Urinary bladder (tissue), 4 donors: ENCODE data around the gene TNFSF8. TPM values are rescaled to one million over a fixed set of nuclear protein-coding genes. Genes with fewer than 3 reads are reported as not detected.

Experiments used
- DNase-seq: peaks from one replicate; pipeline ENCODE4 v3.0.0-alpha.2; 2015; ENCODE audit errors: extremely low spot score
- H3K27ac ChIP-seq: one replicate; pipeline ENCODE4 v1.5.1; 2013; ENCODE audit warnings: low read depth, mild to moderate bottlenecking, moderate library complexity
- H3K36me3 ChIP-seq: one replicate; pipeline ENCODE4 v1.6.1; 2013; ENCODE audit warnings: mild to moderate bottlenecking, moderate library complexity; ENCODE audit not compliant: insufficient read depth
- H3K4me1 ChIP-seq: one replicate; pipeline ENCODE4 v1.6.1; 2013; ENCODE audit warnings: mild to moderate bottlenecking, moderate library complexity; ENCODE audit not compliant: insufficient read depth
- H3K4me3 ChIP-seq: one replicate; pipeline ENCODE4 v1.5.1; 2013; ENCODE audit warnings: low read depth, low read length
- WGBS: extraction: QIAGEN DNeasy Blood & Tissue Kit; methylation state at CpG from one replicate; pipeline ENCODE4 v1.1.7; 2013; 5-methylcytosine and 5-hydroxymethylcytosine counted together
- polyA plus RNA-seq: library from polyadenylated mRNA; stranded (reverse); fragments of 200-250 nt; gene quantifications from one replicate; pipeline ENCODE4 v1.2.3, GENCODE V29; 2013
- total RNA-seq: library from RNA; depleted of rRNA; stranded (reverse); fragments of >200 nt; gene quantifications from one replicate; pipeline ENCODE4 v1.2.3, GENCODE V29; 2014
- donor health status: healthy with polysubstance abuse.
- donor health status: healthy.

TNFSF8 gene
- total and polyA plus RNA-seq, 2 donors, result 1.4 to 2.3 TPM

GRCh38 chr9:114925672-114926071, 4.7 kb downstream of the TNFSF8 start:
- DNase-seq, result no peak
- Histone ChIP-seq H3K36me3 (no peaks in the 10 kb centered on the region), H3K27ac (no peak overlapping the region), H3K4me3 (no peak overlapping the region), H3K4me1 (no peaks in the 10 kb centered on the region)
- WGBS, result 58% methylated on average over 2 of the region's 2 CpGs

- H3K4me1 ChIP-seq, result no peaks in the 10 kb centered on the region
- no peak for DNase-seq
- 84% methylated on average over 3 of the region's 3 CpGs for WGBS
- no peak overlapping the region for H3K4me3 ChIP-seq
- H3K27ac ChIP-seq, result no peak overlapping the region
- H3K36me3 ChIP-seq, result no peaks in the 10 kb centered on the region
Observed at GRCh38 chr9:114925039-114925438, 5.4 kb downstream of the TNFSF8 start.

GRCh38 chr9:114924327-114924726, 6.1 kb downstream of the TNFSF8 start:
- Histone ChIP-seq H3K4me1 (no peaks in the 10 kb centered on the region), H3K36me3 (no peaks in the 10 kb centered on the region), H3K4me3 (no peak overlapping the region), H3K27ac (no peak overlapping the region)
- no peak for DNase-seq

GRCh38 chr9:114923918-114924317, 6.5 kb downstream of the TNFSF8 start:
- no peak for DNase-seq
- Histone ChIP-seq H3K4me3 (no peak overlapping the region), H3K36me3 (no peaks in the 10 kb centered on the region), H3K4me1 (no peaks in the 10 kb centered on the region), H3K27ac (no peak overlapping the region)
- WGBS, result 86% methylated on average over 3 of the region's 3 CpGs

- WGBS, result 95% methylated on average over 1 of the region's 1 CpG
- H3K27ac ChIP-seq, result no peak overlapping the region
- no peak overlapping the region for H3K4me3 ChIP-seq
- DNase-seq, result no peak
- no peaks in the 10 kb centered on the region for H3K4me1 ChIP-seq
- no peaks in the 10 kb centered on the region for H3K36me3 ChIP-seq
Observed at GRCh38 chr9:114921171-114921570, 9.2 kb downstream of the TNFSF8 start.

GRCh38 chr9:114919611-114920010, 10.8 kb downstream of the TNFSF8 start:
- H3K27ac ChIP-seq, result no peak overlapping the region
- no peaks in the 10 kb centered on the region for H3K36me3 ChIP-seq
- no peak for DNase-seq
- WGBS, result 91% methylated on average over 4 of the region's 4 CpGs
- H3K4me1 ChIP-seq, result no peaks in the 10 kb centered on the region
- no peak overlapping the region for H3K4me3 ChIP-seq

GRCh38 chr9:114916481-114916880, 13.9 kb downstream of the TNFSF8 start:
- Histone ChIP-seq H3K36me3 (no peaks in the 10 kb centered on the region), H3K4me1 (no peaks in the 10 kb centered on the region), H3K4me3 (no peak overlapping the region), H3K27ac (no peak overlapping the region)
- WGBS, result 45% methylated on average over 7 of the region's 7 CpGs
- no peak for DNase-seq

GRCh38 chr9:114914139-114914538, 16.3 kb downstream of the TNFSF8 start:
- Histone ChIP-seq H3K4me3 (no peak overlapping the region), H3K36me3 (no peaks in the 10 kb centered on the region), H3K4me1 (no peaks in the 10 kb centered on the region), H3K27ac (no peak overlapping the region)
- no peak for DNase-seq
- 86% methylated on average over 1 of the region's 1 CpG for WGBS

- DNase-seq, result no peak
- no peak overlapping the region for H3K27ac ChIP-seq
- H3K36me3 ChIP-seq, result no peaks in the 10 kb centered on the region
- no peaks in the 10 kb centered on the region for H3K4me1 ChIP-seq
- 92% methylated on average over 4 of the region's 4 CpGs for WGBS
- no peak overlapping the region for H3K4me3 ChIP-seq
Observed at GRCh38 chr9:114913656-114914055, 16.7 kb downstream of the TNFSF8 start.

- DNase-seq, result no peak
- H3K27ac ChIP-seq, result no peak overlapping the region
- H3K36me3 ChIP-seq, result no peaks in the 10 kb centered on the region
- no peaks in the 10 kb centered on the region for H3K4me1 ChIP-seq
- no peak overlapping the region for H3K4me3 ChIP-seq
- WGBS, result 98% methylated on average over 5 of the region's 5 CpGs
Observed at GRCh38 chr9:114913217-114913616, 17.2 kb downstream of the TNFSF8 start.

GRCh38 chr9:114911167-114911821, 19.1 kb downstream of the TNFSF8 start:
- no peak overlapping the region for H3K4me3 ChIP-seq
- 76% methylated on average over 2 of the region's 2 CpGs for WGBS
- no peak for DNase-seq
- no peak overlapping the region for H3K27ac ChIP-seq
- H3K36me3 ChIP-seq, result no peaks in the 10 kb centered on the region
- no peaks in the 10 kb centered on the region for H3K4me1 ChIP-seq

GRCh38 chr9:114910541-114910940, 19.9 kb downstream of the TNFSF8 start:
- WGBS, result 91% methylated on average over 4 of the region's 4 CpGs
- H3K4me3 ChIP-seq, result no peak overlapping the region
- H3K27ac ChIP-seq, result no peak overlapping the region
- no peak for DNase-seq
- H3K4me1 ChIP-seq, result no peaks in the 10 kb centered on the region
- H3K36me3 ChIP-seq, result no peaks in the 10 kb centered on the region

- no peaks in the 10 kb centered on the region for H3K4me1 ChIP-seq
- no peak for DNase-seq
- no peak overlapping the region for H3K4me3 ChIP-seq
- no peaks in the 10 kb centered on the region for H3K36me3 ChIP-seq
- 97% methylated on average over 1 of the region's 1 CpG for WGBS
- H3K27ac ChIP-seq, result no peak overlapping the region
Observed at GRCh38 chr9:114909661-114910060, 20.7 kb downstream of the TNFSF8 start.

GRCh38 chr9:114908805-114909448, 21.5 kb downstream of the TNFSF8 start:
- WGBS, result 69% methylated on average over 6 of the region's 6 CpGs
- H3K4me3 ChIP-seq, result no peak overlapping the region
- no peaks in the 10 kb centered on the region for H3K36me3 ChIP-seq
- no peaks in the 10 kb centered on the region for H3K4me1 ChIP-seq
- H3K27ac ChIP-seq, result no peak overlapping the region
- DNase-seq, result no peak
